Right ventricle myocardium superior (tissue), 1 donor: ENCODE results near the gene HPS5. TPM values are rescaled to one million over a fixed set of nuclear protein-coding genes. Genes with fewer than 3 reads are reported as not detected.
"Not testable (repeated sequence)": the region's sequence is repeated elsewhere in the genome, so short reads cannot be mapped to it uniquely, and the experiment has no call there.

Experiments
- ATAC-seq: fragments of 200-7000 bp; cut with Tn5 transposase; one replicate; pipeline ENCODE4 v1.9.1; 2020; ENCODE audit warnings: mild to moderate bottlenecking; ENCODE audit not compliant: poor library complexity
- DNase-seq: peaks from one replicate; pipeline ENCODE4 v3.0.0-alpha.2; 2020
- intact Hi-C: fragments of 100-400 bp; cut with DNase I; formaldehyde crosslinking; loops from one replicate; pipeline ENCODE4 v1.11.2; 2022
- total RNA-seq: library from RNA; stranded (reverse); fragmentation: NEBNext Ultra II Directional; extraction: Animal tissue kit (Norgen Biotek cat#: 25700); gene quantifications from one replicate; pipeline ENCODE4 v1.2.1, GENCODE V29; 2021
- donor health status: DM: no; HTN: yes; CAD: no; lungs with severe emphysema.

Gene HPS5
- total RNA-seq, 1 donor from 2014 or later: 11.4 TPM

- ATAC-seq (no peak), DNase-seq (no peak)
- intact Hi-C loops: no loop called here
Measured at GRCh38 chr11:18253778-18254338, 68.1 kb downstream of the HPS5 start.

DNA sequence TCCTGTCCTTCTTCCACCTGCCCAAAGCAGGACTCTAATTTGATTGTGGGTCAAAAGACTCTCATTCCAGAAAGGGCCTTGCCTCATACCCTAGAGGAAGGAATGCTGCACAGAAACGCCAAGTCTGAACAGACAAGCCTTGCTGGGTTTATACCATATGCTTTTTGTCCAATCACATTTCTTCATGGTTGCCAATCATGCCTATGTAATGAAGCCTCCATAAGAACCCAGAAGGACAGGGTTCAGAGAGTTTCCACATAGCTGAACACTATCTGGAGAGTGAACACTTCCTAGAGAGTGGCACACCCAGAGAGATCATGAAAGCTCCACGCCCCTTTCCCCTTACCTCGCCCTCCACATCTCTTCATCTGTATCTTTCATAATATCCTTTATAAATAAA lies 68.7 kb downstream of the HPS5 start:
- ATAC-seq: no peak
- intact Hi-C loops: no loop called here
- DNase-seq: no peak

GRCh38 chr11:18248561-18248960 lies 73.4 kb downstream of the HPS5 start, which contains the start of gene SAA2:
SAA2 (minus strand) TSS chr11:18248668; CDS start chr11:18248011, 657 bp downstream.
- no peak for ATAC-seq
- intact Hi-C loops: no loop called here
- no peak for DNase-seq

DNA sequence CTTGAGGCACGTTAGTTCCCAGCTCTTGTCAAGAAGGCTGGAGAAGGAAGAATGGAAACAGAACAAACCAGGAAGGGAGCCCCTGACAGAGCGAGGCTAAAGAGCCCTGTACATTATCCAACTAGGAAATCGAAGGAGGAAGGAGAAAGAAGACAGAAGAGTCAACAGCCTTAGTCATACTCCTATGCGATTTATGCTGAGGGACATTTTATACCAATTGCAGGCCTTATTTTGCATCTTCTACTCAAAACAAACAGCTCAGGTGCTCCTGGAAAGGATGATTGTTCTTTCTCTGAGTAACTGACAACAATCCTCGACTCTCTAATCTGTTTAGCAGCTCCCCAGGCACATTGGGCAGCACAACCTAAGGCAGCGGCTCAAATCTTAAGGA lies 74.8 kb downstream of the HPS5 start:
- ATAC-seq, intact Hi-C loops, DNase-seq: not testable (repeated sequence)

DNA sequence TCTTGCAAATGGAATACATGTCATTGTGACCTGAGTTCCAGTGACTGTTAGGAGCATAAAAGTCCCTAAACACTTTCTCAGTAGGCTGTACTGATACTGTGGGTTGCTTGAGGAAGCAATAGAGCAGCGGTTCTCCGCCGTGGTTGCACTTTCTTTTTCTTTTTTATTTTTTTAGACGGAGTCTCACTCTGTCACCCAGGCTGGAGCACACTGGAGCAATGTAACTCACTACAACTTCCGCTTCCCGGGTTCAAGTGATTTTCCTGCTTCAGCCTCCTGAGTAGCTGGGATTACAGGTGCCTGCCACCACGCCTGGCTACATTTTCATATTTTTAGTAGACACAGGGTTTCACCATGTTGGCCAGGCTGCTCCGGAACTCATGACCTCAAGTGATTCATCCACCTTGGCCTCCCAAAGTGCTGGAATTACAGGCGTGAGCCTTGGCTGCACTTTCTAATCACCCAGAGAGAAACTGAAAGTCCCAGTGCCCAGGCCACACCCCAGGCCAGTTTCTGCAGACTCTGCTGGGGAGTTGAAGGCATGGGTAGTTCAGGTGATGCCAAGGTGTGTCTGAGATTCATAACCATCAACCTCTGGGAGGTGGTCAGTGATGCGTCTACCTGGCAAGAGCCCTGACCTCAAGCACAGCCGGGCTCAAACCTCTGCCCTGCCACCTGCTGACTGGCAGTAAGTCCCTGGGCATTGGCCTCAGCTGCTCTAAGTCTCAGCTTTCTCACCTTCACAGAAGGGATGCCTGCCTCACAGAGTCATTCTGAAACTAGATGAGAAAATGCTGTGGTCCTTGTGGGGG lies 75.4 kb downstream of the HPS5 start:
- DNase-seq, intact Hi-C loops, ATAC-seq: not testable (repeated sequence)

DNA sequence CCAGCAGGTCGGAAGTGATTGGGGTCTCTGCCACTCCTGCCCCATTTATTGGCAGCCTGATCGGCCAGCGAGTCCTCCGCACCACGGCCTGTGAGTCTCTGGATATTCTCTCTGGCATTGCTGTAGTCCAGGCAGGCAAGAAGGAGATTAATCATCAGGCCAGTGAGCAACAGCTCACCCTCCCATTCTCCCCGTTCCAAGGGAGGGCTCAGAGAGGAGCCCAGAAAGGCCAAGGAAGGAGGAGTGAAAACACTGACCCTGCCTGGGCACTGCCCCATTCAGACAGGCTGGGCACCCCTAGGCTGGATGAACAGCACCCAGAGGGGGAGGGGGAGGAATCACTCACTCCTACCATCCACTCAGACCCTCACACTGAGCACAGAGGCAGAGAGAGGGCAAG lies 76.5 kb downstream of the HPS5 start:
- DNase-seq (no peak), ATAC-seq (no peak)
- intact Hi-C loops: no loop called here

- no peak for DNase-seq
- intact Hi-C loops: no loop called here
Measured at GRCh38 chr11:18243783-18244362, 78.1 kb downstream of the HPS5 start.

DNA sequence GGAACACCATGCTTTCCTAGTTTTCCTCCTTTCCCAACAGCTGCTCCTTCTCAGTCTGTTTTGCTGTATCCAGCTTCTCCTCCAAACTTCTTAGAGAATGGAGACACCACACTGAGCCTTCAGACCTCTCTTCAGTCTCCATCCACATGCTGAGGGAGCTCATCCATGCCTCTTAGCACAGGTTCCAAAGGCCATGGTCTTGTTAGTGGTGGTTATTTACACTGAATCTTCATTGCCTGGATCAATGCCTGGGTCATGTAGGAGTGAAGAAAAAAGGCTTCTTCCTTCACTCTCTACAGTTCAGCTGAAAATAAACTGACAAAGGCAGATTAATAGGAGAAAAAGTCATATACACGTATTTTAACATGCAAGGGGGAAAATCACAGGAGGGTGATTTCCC lies 82.3 kb downstream of the HPS5 start:
- intact Hi-C loops: no loop called here
- ATAC-seq: no peak
- no peak for DNase-seq

More at GRCh38 chr11:18243783-18244362, 78.1 kb downstream of the HPS5 start:
- no peak for ATAC-seq

DNA sequence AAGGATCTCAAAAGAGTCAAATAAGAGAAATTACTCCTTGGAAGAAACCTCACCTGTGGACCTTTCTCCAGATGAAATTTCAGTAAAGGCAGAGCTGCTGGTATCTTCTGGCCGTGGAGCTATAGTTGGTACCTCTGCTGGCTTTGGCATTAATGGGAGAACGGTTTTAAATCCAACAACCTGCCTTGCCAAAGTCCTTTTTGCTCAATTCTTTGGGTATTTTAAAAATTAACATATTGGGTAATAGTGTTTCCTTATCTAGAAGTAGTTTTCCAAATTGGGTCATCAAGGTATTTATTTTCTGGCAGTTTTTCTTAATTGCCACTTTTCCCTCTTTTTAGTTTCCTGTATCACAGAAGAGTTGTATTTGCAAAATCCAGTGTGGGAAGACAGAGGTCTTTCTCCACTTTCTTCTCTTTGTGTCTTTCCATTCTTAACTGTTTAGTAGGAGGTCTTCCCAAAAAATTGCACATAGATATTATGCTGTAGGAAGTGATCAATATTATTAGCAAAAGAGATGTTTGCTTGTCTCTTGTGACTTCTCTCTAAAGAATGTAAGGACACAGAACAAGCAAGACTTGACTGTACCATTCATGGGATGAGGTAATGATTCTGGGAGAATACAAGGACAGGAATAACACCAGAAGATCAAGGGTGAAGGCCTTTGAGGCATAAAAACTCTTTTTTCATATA lies 85.1 kb downstream of the HPS5 start, which contains the start of gene SAA4:
Gene SAA4 (minus strand): TSS at position 139 of the 693 bp plus-strand sequence. CDS start 876 bp downstream, outside the sequence.
- intact Hi-C loops: no loop called here
- DNase-seq: no peak
- ATAC-seq: no peak

- intact Hi-C loops: no loop called here
- no peak for ATAC-seq
- DNase-seq: no peak
Measured at GRCh38 chr11:18235394-18236334, 86.3 kb downstream of the HPS5 start.

DNA sequence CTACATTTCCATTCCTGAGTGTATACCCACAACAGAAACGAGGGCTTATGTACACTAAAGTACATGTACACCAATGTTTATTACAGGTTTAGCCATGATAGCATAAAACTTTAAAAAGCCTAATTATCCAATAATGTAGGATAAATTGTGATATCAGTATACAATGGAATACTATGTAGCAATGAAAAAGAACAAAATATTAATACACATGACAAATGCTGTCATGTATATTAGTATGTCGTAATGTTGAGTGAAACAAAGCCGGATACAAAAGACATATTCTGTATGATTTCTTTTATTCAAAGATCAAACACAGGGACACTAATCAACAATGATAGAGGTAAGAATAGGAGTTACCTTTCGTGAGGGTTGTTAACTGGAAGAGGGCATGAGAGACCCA lies 88.0 kb downstream of the HPS5 start:
- intact Hi-C loops: no loop called here
- ATAC-seq (no peak), DNase-seq (no peak)

DNA sequence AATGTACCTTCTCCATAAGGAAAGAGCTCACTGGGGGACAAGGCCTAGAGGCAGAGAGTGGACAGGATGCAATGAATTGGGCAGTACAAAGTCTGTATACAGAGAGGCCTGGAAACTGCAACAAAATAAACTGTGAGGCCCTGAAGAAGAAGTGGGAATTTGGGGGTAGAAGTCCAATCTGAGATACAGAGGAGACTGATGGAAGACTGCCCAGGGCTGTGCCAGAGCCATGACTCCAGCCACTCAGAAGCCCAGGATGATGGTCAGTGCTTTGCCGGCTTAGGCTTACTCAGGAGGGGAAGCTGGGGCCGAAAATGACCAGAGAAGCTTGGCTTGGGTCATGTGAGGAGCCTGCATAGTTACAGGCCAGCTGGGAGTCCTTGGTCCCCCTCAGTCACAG lies 91.1 kb downstream of the HPS5 start:
- DNase-seq (no peak), ATAC-seq (no peak)
- intact Hi-C loops: no loop called here

GRCh38 chr11:18229501-18229900 lies 92.4 kb downstream of the HPS5 start:
- DNase-seq: no peak
- ATAC-seq: no peak
- intact Hi-C loops: no loop called here

Other genes with a start within 250 kb of the HPS5 start
- gene SAAL1, start 216.1 kb downstream of the HPS5 start, total RNA-seq: 7.3 TPM
- not detected for gene MRGPRX3, start 189.6 kb downstream of the HPS5 start, total RNA-seq
- gene MRGPRX4, start 149.3 kb downstream of the HPS5 start, total RNA-seq: not detected
- gene SAA4, start 85.3 kb downstream of the HPS5 start, total RNA-seq: not detected
- gene SAA2, start 73.5 kb downstream of the HPS5 start, total RNA-seq: 1.3 TPM
- 6.9 TPM for gene SAA1, start 55.9 kb downstream of the HPS5 start, total RNA-seq
- gene GTF2H1, start 427 bp upstream of the HPS5 start, total RNA-seq: 24.4 TPM
- 302 TPM for gene LDHA, start 72.4 kb upstream of the HPS5 start, total RNA-seq
- not detected for gene LDHC, start 90.2 kb upstream of the HPS5 start, total RNA-seq
- not detected for gene LDHAL6A, start 133.7 kb upstream of the HPS5 start, total RNA-seq
- gene TSG101, start 204.8 kb upstream of the HPS5 start, total RNA-seq: 56.2 TPM